HFF-Myc (cell line): ENCODE data around the gene PRRC2B.
"Not testable (repeated sequence)": the region's sequence is repeated elsewhere in the genome, so short reads cannot be mapped to it uniquely, and the experiment has no call there.

ENCODE experiments used
- DNase-seq: peaks from one replicate; pipeline ENCODE4 v3.0.0-alpha.2; 2011; ENCODE audit warnings: low read depth; ENCODE audit errors: extremely low read depth
- H3K4me3 ChIP-seq: replicated peaks from 2 replicates; pipeline ENCODE4 v1.5.1; 2011; ENCODE audit warnings: low read depth, mild to moderate bottlenecking, control low read depth, low read length
- TF ChIP-seq, protein P1 (sequence below): IDR thresholded peaks from 2 replicates; pipeline ENCODE4 v1.5.1; 2012; ENCODE audit warnings: mild to moderate bottlenecking, low read depth, low read length, control low read depth; ENCODE audit errors: missing control alignments

Gene PRRC2B

GRCh38 chr9:131393622-131394463 lies at the start of gene PRRC2B:
TSS of gene PRRC2B (plus strand) at chr9:131394086. CDS start at chr9:131430145, 36,059 bp downstream.
- TF ChIP-seq, protein P1, sequence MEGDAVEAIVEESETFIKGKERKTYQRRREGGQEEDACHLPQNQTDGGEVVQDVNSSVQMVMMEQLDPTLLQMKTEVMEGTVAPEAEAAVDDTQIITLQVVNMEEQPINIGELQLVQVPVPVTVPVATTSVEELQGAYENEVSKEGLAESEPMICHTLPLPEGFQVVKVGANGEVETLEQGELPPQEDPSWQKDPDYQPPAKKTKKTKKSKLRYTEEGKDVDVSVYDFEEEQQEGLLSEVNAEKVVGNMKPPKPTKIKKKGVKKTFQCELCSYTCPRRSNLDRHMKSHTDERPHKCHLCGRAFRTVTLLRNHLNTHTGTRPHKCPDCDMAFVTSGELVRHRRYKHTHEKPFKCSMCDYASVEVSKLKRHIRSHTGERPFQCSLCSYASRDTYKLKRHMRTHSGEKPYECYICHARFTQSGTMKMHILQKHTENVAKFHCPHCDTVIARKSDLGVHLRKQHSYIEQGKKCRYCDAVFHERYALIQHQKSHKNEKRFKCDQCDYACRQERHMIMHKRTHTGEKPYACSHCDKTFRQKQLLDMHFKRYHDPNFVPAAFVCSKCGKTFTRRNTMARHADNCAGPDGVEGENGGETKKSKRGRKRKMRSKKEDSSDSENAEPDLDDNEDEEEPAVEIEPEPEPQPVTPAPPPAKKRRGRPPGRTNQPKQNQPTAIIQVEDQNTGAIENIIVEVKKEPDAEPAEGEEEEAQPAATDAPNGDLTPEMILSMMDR, result peak; percentile 11
- H3K4me3 ChIP-seq, result peak within 1 kb of the TSS; percentile 84
- no peak for DNase-seq

DNA sequence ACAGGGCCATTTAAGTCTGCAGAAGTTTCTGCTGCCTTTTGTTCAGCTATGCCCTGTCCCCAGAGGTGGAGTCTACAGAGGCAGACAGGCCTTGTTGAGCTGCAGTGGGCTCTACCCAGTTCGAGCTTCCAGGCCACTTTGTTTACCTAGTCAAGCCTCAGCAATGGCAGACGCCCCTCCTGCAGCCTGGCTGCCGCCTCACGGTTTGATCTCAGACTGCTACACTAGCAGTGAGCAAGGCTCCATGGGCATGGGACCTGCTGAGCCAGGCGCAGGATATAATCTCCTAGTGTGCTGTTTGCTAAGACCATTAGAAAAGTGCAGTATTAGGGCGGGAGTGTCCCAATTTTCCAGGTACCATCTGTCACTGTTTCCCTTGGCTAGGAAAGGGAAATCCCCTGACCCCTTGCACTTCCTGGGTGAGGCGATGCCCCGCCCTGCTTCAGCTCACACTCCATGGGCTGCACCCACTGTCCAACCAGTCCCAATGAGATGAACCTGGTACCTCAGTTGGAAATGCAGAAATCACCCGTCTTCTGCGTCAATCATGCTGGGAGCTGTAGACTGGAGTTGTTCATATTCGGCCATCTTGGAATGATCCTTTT lies 48.9 kb upstream of the PRRC2B start:
- not testable (repeated sequence) for DNase-seq, H3K4me3 ChIP-seq

GRCh38 chr9:131346559-131346958 lies 47.3 kb upstream of the PRRC2B start:
- TF ChIP-seq, protein P1, result no peak
- no peak for DNase-seq
- H3K4me3 ChIP-seq, result no peak overlapping the region

DNA sequence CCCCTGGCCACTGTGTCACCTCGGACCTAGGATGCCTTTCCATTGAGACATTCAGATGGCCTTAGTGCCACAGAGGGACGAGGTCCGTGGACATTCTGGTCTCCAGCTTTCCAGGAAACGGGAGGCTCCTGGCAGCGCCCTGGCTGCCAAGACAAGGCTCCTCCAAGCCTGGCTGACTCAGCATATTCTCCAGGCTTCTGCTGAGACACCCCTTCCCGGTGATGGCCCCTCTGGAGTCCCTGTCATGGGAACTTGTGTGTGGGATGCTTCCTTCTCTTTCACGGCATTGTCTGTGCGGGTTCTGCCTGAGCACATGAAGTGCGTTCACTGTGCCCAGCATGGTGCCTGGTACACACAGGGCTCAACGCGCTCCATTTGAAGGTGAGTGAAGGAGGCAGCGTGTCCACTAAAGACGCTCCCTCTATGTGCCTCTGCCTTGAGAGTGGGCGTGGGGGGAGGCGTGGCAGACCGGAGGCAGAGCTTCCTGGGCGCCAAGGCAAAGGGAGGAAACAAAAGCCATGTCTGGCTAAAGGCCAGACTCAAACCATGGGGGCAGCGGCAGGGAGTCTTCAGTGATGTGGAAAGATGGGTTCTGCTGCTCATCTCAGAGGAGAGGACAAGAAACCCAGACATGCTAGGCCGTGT lies 46.4 kb upstream of the PRRC2B start:
- TF ChIP-seq, protein P1, result no peak
- DNase-seq, result no peak

DNA sequence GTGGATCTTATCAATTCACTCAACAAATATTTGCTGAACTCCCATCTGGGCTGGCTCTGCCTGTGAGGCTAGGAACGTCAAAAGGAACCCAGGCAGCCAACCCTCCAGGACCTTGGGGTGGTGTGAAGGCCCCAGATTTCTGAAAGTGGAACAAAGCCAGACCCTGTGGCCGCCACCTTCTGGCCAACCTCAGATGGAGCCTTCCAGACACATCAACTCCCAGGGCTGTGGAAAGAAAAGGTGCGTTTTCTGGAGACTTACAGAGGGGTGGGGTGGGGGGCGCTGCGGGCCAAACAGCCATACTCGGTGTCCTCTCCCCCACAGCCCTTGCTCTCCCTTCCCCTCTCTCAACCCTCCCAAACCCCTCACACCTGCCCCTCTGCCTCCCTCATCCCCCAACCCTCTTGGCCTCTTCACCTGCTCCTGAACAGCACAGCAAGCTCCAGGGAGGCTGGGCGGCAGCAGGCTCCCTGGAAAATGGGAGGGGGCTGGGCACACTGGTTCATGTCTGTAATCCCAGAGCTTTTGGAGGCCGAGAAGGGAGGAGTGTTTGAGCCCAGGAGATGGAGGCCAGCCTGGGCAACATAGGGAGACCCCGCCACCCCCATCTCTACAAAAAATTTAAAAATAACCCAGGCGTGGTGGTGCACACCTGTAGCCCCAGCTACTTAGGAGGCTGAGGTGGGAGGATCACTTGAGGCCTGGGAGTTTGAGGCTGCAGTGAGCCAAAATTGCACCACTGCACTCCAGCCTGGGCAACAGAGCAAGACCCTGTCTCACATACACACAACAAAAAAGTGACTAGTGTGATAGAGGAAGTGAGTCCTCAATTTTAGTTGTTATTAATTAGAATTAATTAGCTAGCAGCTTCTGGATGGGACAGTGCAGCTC lies 45.0 kb upstream of the PRRC2B start:
- TF ChIP-seq, protein P1, result peak; percentile 8
- no peak overlapping the region for H3K4me3 ChIP-seq
- no peak for DNase-seq

More for the DNA sequence above, 46.4 kb upstream of the PRRC2B start:
- H3K4me3 ChIP-seq, result no peak overlapping the region

- TF ChIP-seq, protein P1, result no peak
- no peak for DNase-seq
- H3K4me3 ChIP-seq, result no peak overlapping the region
Measured at GRCh38 chr9:131349522-131349880, 44.4 kb upstream of the PRRC2B start.
